OCI-LY1 (cell line): Measurements from ENCODE around the gene DTX1.

Experiments
- CTCF ChIP-seq: fragments of 200-600 bp; sonication (generic), shearing (Covaris generic); IDR thresholded peaks from 2 replicates; pipeline ENCODE4 v1.5.1; 2017; ENCODE audit warnings: mild to moderate bottlenecking, antibody characterized with exemption, low read length, moderate library complexity, mixed read lengths
- EZH2 ChIP-seq: fragments of 200-600 bp; sonication (generic), shearing (Covaris generic); IDR thresholded peaks from 2 replicates; pipeline ENCODE4 v1.8.0; 2017; ENCODE audit warnings: borderline replicate concordance, mixed run types, mild to moderate bottlenecking, antibody characterized with exemption, low read length, moderate library complexity, mixed read lengths

- TF ChIP-seq CTCF (no peak), EZH2 (no peak)
These were observed 13.8 kb downstream of the DTX1 start for GRCh38 chr12:113070117-113070906.
